SK-N-SH (cell line): ENCODE data around the gene PPM1B.

Experiments used
- CTCF ChIP-seq: fragments of 200-600 bp; sonication (generic); IDR thresholded peaks from 2 replicates; pipeline ENCODE4 v1.6.1; 2017; ENCODE audit warnings: antibody characterized with exemption, mild to moderate bottlenecking, moderate library complexity
- POLR2AphosphoS5 ChIP-seq: IDR thresholded peaks from 2 replicates; pipeline ENCODE4 v1.6.1; 2012; ENCODE audit warnings: low read depth, low read length
- RAD21 ChIP-seq: IDR thresholded peaks from 2 replicates; pipeline ENCODE4 v1.6.1; 2012; ENCODE audit warnings: mild to moderate bottlenecking, low read length
- SIN3A ChIP-seq: IDR thresholded peaks from 2 replicates; pipeline ENCODE4 v1.6.1; 2012; ENCODE audit warnings: low read depth, mild to moderate bottlenecking, low read length, moderate library complexity, borderline replicate concordance
- YY1 ChIP-seq: IDR thresholded peaks from 2 replicates; pipeline ENCODE4 v1.4.0; 2012; ENCODE audit warnings: low read depth, mild to moderate bottlenecking
- TF ChIP-seq, protein P1 (sequence below): IDR thresholded peaks from 2 replicates; pipeline ENCODE4 v1.4.0; 2012; ENCODE audit warnings: low read depth

GRCh38 chr2:44197816-44198215, 29.1 kb downstream of the PPM1B start:
- TF ChIP-seq, protein P1, sequence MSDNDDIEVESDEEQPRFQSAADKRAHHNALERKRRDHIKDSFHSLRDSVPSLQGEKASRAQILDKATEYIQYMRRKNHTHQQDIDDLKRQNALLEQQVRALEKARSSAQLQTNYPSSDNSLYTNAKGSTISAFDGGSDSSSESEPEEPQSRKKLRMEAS, result no peak
- TF ChIP-seq YY1, result no peak
- no peak for TF ChIP-seq SIN3A
- no peak for TF ChIP-seq POLR2AphosphoS5
- no peak for TF ChIP-seq CTCF
- no peak for TF ChIP-seq RAD21
